H9 (cell line): Measurements from ENCODE around the gene SLC24A3. TPM values are rescaled to one million over a fixed set of nuclear protein-coding genes. Genes with fewer than 3 reads are reported as not detected.

Source experiments
- DNase-seq: peaks from one replicate; pipeline ENCODE4 v3.0.0-alpha.2; 2017
- H2AFZ ChIP-seq: one replicate; pipeline ENCODE4 v1.6.1; 2013; ENCODE audit warnings: mild to moderate bottlenecking, low read length, control low read depth, moderate library complexity
- H2AK5ac ChIP-seq: 2 replicates; pipeline ENCODE4 v1.6.1; 2013; ENCODE audit warnings: low read length, control low read depth, mixed read lengths; ENCODE audit not compliant: insufficient read length
- H2BK120ac ChIP-seq: one replicate; pipeline ENCODE4 v1.6.1; 2013; ENCODE audit warnings: low read depth, mild to moderate bottlenecking, low read length, control low read depth, inconsistent platforms; ENCODE audit not compliant: poor library complexity, severe bottlenecking
- H2BK12ac ChIP-seq: 2 replicates; pipeline ENCODE4 v1.6.1; 2013; ENCODE audit warnings: low read length, control low read depth, mixed read lengths, low read depth; ENCODE audit not compliant: insufficient read length
- H2BK15ac ChIP-seq: 2 replicates; pipeline ENCODE4 v1.6.1; 2013; ENCODE audit warnings: low read depth, low read length, control low read depth
- H2BK20ac ChIP-seq: one replicate; pipeline ENCODE4 v1.6.1; 2013; ENCODE audit warnings: low read depth, mild to moderate bottlenecking, low read length, control low read depth, inconsistent platforms; ENCODE audit not compliant: poor library complexity, severe bottlenecking
- H2BK5ac ChIP-seq: 2 replicates; pipeline ENCODE4 v1.6.1; 2013; ENCODE audit warnings: low read length, control low read depth, mixed read lengths; ENCODE audit not compliant: insufficient read length
- H3K14ac ChIP-seq: 2 replicates; pipeline ENCODE4 v1.6.1; 2013; ENCODE audit warnings: low read length, control low read depth; ENCODE audit not compliant: insufficient read depth
- H3K18ac ChIP-seq: 2 replicates; pipeline ENCODE4 v1.6.1; 2013; ENCODE audit warnings: low read depth, mild to moderate bottlenecking, mixed read lengths, low read length, control low read depth; ENCODE audit not compliant: insufficient read length
- H3K23ac ChIP-seq: 2 replicates; pipeline ENCODE4 v1.6.1; 2013; ENCODE audit warnings: low read length, control low read depth, mixed read lengths, low read depth; ENCODE audit not compliant: insufficient read length
- H3K23me2 ChIP-seq: 2 replicates; pipeline ENCODE4 v1.6.1; 2013; ENCODE audit warnings: low read depth, mild to moderate bottlenecking, mixed read lengths, low read length, control low read depth; ENCODE audit not compliant: insufficient read length, poor library complexity, severe bottlenecking
- H3K27ac ChIP-seq: 2 replicates; pipeline ENCODE4 v1.5.1; 2013; ENCODE audit warnings: low read length, control low read depth, mixed read lengths, low read depth; ENCODE audit not compliant: insufficient read length
- H3K27me3 ChIP-seq: 2 replicates; pipeline ENCODE4 v1.6.1; 2013; ENCODE audit warnings: low read length, control low read depth, inconsistent platforms; ENCODE audit not compliant: insufficient read depth
- H3K4ac ChIP-seq: 2 replicates; pipeline ENCODE4 v1.6.1; 2013; ENCODE audit warnings: low read depth, mild to moderate bottlenecking, control low read depth, inconsistent platforms, low read length, moderate library complexity
- H3K4me1 ChIP-seq: 2 replicates; pipeline ENCODE4 v1.6.1; 2013; ENCODE audit warnings: low read length, control low read depth, inconsistent platforms; ENCODE audit not compliant: insufficient read depth
- H3K4me2 ChIP-seq: 2 replicates; pipeline ENCODE4 v1.6.1; 2013; ENCODE audit warnings: low read length, control low read depth, mixed read lengths; ENCODE audit not compliant: insufficient read length, insufficient read depth
- H3K56ac ChIP-seq: 2 replicates; pipeline ENCODE4 v1.6.1; 2013; ENCODE audit warnings: low read depth, mild to moderate bottlenecking, mixed read lengths, low read length, control low read depth; ENCODE audit not compliant: insufficient read length
- H3K79me1 ChIP-seq: 2 replicates; pipeline ENCODE4 v1.6.1; 2013; ENCODE audit warnings: low read depth, mild to moderate bottlenecking, moderate library complexity, low read length, control low read depth, inconsistent platforms; ENCODE audit not compliant: insufficient read depth, poor library complexity, severe bottlenecking
- H3K79me2 ChIP-seq: 2 replicates; pipeline ENCODE4 v1.6.1; 2013; ENCODE audit warnings: low read length, control low read depth, inconsistent platforms; ENCODE audit not compliant: insufficient read depth
- H3K9ac ChIP-seq: 2 replicates; pipeline ENCODE4 v1.6.1; 2013; ENCODE audit warnings: low read length, control low read depth, mixed read lengths; ENCODE audit not compliant: insufficient read length; ENCODE audit errors: extremely low read depth
- H3K9me3 ChIP-seq: one replicate; pipeline ENCODE4 v1.6.1; 2013; ENCODE audit warnings: low read depth, low read length, inconsistent platforms; ENCODE audit not compliant: control insufficient read depth
- H3T11ph ChIP-seq: one replicate; pipeline ENCODE4 v1.6.1; 2013; ENCODE audit warnings: mild to moderate bottlenecking, low read length, control low read depth, inconsistent platforms
- H4K20me1 ChIP-seq: one replicate; pipeline ENCODE4 v1.6.1; 2013; ENCODE audit not compliant: control insufficient read depth, insufficient read length, insufficient read depth
- H4K5ac ChIP-seq: 2 replicates; pipeline ENCODE4 v1.6.1; 2013; ENCODE audit warnings: low read depth, mild to moderate bottlenecking, mixed read lengths, low read length, control low read depth; ENCODE audit not compliant: insufficient read length
- H4K8ac ChIP-seq: replicated peaks from 2 replicates; pipeline ENCODE4 v1.6.1; 2013; ENCODE audit warnings: low read length, control low read depth, mixed read lengths, low read depth; ENCODE audit not compliant: insufficient read length
- H4K91ac ChIP-seq: 2 replicates; pipeline ENCODE4 v1.6.1; 2013; ENCODE audit warnings: low read depth, mild to moderate bottlenecking, moderate library complexity, mixed read lengths, low read length, control low read depth; ENCODE audit not compliant: insufficient read length
- H3K27ac Mint-ChIP-seq, 3 experiments: 2 replicates in 2 of 3; 3 replicates in 1 of 3; pipeline ENCODE4 v1.8.0; 2020 to 2021; ENCODE audit warnings: mixed read lengths in 3 of 3, mild to moderate bottlenecking in 1 of 3, moderate library complexity in 1 of 3
- H3K27me3 Mint-ChIP-seq: 2 replicates; pipeline ENCODE4 v1.8.0; 2021; ENCODE audit warnings: low read depth, mild to moderate bottlenecking, moderate library complexity, mixed read lengths
- H3K36me3 Mint-ChIP-seq, 3 experiments: 2 replicates in 2 of 3; 3 replicates in 1 of 3; pipeline ENCODE4 v1.8.0; 2020 to 2021; ENCODE audit warnings: low read depth in 3 of 3, mixed read lengths in 3 of 3; ENCODE audit not compliant: insufficient read depth in 1 of 3
- H3K4me1 Mint-ChIP-seq, 2 experiments: 2 replicates each; pipeline ENCODE4 v1.8.0; 2020; ENCODE audit warnings: mixed read lengths in 2 of 2
- H3K4me3 Mint-ChIP-seq, 2 experiments: 2 replicates in 1 of 2; 3 replicates in 1 of 2; pipeline ENCODE4 v1.8.0; 2020 to 2021; ENCODE audit warnings: mild to moderate bottlenecking in 2 of 2, mixed read lengths in 2 of 2, moderate library complexity in 1 of 2
- H3K9me3 Mint-ChIP-seq, 2 experiments: 2 replicates in 1 of 2; 3 replicates in 1 of 2; pipeline ENCODE4 v1.8.0; 2020; ENCODE audit warnings: mild to moderate bottlenecking in 2 of 2, mixed read lengths in 2 of 2, moderate library complexity in 1 of 2
- WGBS: extraction: QIAGEN DNeasy Blood & Tissue Kit; methylation state at CpG from one replicate; pipeline ENCODE4 v1.1.7; 2013; ENCODE audit warnings: missing lambda C conversion rate, low lambda C conversion rate, mixed read lengths; ENCODE audit not compliant: insufficient read length; ENCODE audit errors: extremely low coverage; 5-methylcytosine and 5-hydroxymethylcytosine counted together
- total RNA-seq: library from RNA; stranded (reverse); gene quantifications from 2 replicates; pipeline ENCODE4 v1.2.1, GENCODE V29; 2021
- TF ChIP-seq, protein P1 (sequence below): fragments of 200-600 bp; sonication (generic); conservative IDR thresholded peaks from 3 replicates; pipeline ENCODE4 v1.8.0; 2021; ENCODE audit warnings: antibody characterized with exemption, mild to moderate bottlenecking

SLC24A3 gene
- total RNA-seq, 1 experiment from 2014 or later: 0.83 TPM

DNA sequence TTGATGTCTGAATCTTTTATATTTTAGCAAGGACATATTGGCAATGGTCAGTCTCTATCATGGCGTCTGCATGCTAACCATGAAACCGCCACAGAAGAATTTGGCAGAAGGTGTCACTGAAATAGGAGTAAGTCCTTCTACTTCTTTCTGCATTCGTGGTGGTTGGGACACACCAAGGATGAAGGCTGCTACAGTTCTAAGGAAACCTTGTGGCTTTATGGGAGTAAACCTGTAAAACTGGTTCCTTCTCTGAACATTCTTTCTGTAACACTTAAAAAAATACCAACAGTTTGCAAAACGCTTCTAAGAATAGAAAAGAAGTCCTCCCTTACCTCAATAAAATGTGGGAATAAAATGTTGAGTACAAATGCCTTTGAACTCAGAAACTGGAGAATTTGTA lies 195.3 kb downstream of the SLC24A3 start:
- H3K4ac ChIP-seq: no peak overlapping the region
- no peak overlapping the region for H3K18ac ChIP-seq
- no peak overlapping the region for H3K9ac ChIP-seq
- no peaks in the 10 kb centered on the region for H3K27me3 ChIP-seq
- no peak overlapping the region for H3K4me3 Mint-ChIP-seq
- no peak overlapping the region for H4K8ac ChIP-seq
- no peaks in the 10 kb centered on the region; a peak in 3 of 7 replicates for H3K36me3 Mint-ChIP-seq
- WGBS: no CpG with 5 or more reads among the region's 4 CpGs
- H3K4me1 ChIP-seq: no peaks in the 10 kb centered on the region
- no peak overlapping the region for H4K91ac ChIP-seq
- no peak overlapping the region for H3T11ph ChIP-seq
- H2AFZ ChIP-seq: no peak overlapping the region
- no peak for DNase-seq
- no peak overlapping the region for H2AK5ac ChIP-seq
- H2BK15ac ChIP-seq: no peak overlapping the region
- H3K4me2 ChIP-seq: no peak overlapping the region
- H3K9me3 Mint-ChIP-seq: no peaks in the 10 kb centered on the region
- H4K5ac ChIP-seq: no peak overlapping the region
- H2BK12ac ChIP-seq: no peak overlapping the region
- H3K79me2 ChIP-seq: no peaks in the 10 kb centered on the region
- no peaks in the 10 kb centered on the region for H4K20me1 ChIP-seq
- no peaks in the 10 kb centered on the region for H3K23me2 ChIP-seq
- no peak overlapping the region for H2BK5ac ChIP-seq
- H3K79me1 ChIP-seq: no peaks in the 10 kb centered on the region
- H2BK120ac ChIP-seq: no peak overlapping the region
- H2BK20ac ChIP-seq: no peak overlapping the region
- H3K4me1 Mint-ChIP-seq: peaks cover 9 to 21% of the 10 kb centered on the region in 2 experiments
- H3K23ac ChIP-seq: no peak overlapping the region
- no peak overlapping the region for H3K27ac Mint-ChIP-seq
- no peak overlapping the region for H3K56ac ChIP-seq
- TF ChIP-seq, protein P1, sequence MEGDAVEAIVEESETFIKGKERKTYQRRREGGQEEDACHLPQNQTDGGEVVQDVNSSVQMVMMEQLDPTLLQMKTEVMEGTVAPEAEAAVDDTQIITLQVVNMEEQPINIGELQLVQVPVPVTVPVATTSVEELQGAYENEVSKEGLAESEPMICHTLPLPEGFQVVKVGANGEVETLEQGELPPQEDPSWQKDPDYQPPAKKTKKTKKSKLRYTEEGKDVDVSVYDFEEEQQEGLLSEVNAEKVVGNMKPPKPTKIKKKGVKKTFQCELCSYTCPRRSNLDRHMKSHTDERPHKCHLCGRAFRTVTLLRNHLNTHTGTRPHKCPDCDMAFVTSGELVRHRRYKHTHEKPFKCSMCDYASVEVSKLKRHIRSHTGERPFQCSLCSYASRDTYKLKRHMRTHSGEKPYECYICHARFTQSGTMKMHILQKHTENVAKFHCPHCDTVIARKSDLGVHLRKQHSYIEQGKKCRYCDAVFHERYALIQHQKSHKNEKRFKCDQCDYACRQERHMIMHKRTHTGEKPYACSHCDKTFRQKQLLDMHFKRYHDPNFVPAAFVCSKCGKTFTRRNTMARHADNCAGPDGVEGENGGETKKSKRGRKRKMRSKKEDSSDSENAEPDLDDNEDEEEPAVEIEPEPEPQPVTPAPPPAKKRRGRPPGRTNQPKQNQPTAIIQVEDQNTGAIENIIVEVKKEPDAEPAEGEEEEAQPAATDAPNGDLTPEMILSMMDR: no peak
- no peaks in the 10 kb centered on the region; the same call in 1 of the 2 replicates for H3K27me3 Mint-ChIP-seq
- H3K9me3 ChIP-seq: no peaks in the 10 kb centered on the region
- no peak overlapping the region for H3K27ac ChIP-seq
- H3K14ac ChIP-seq: no peak overlapping the region
